ENCODE results near the gene CACNA1I.

CACNA1I gene

GRCh38 chr22:39577900-39578299 lies 7.3 kb downstream of the CACNA1I start:
- TF ChIP-seq CTCF (conservative IDR thresholded peaks at IDR 0.05; ENCODE audit: low read depth, low read length): no peak
- DNase-seq (ENCODE audit: low read depth): no peak

GRCh38 chr22:39580006-39580441 lies 9.5 kb downstream of the CACNA1I start:
- no peak overlapping the region for H3K4me3 ChIP-seq (ENCODE audit: low read length)
- TF ChIP-seq CTCF (conservative IDR thresholded peaks at IDR 0.05; ENCODE audit: low read depth, low read length): no peak
- no peak for DNase-seq (ENCODE audit: low read depth)

More at GRCh38 chr22:39577900-39578299, 7.3 kb downstream of the CACNA1I start:
- no peak overlapping the region for H3K4me3 ChIP-seq (ENCODE audit: low read length)

- no peak for TF ChIP-seq CTCF (conservative IDR thresholded peaks at IDR 0.05; ENCODE audit: low read depth, low read length)
- no peak for DNase-seq (ENCODE audit: low read depth)
- no peak overlapping the region for H3K4me3 ChIP-seq (ENCODE audit: low read length)
Measured at GRCh38 chr22:39580795-39581194, 10.2 kb downstream of the CACNA1I start.

GRCh38 chr22:39581303-39581702 lies 10.8 kb downstream of the CACNA1I start:
- no peak for DNase-seq (ENCODE audit: low read depth)
- TF ChIP-seq CTCF (conservative IDR thresholded peaks at IDR 0.05; ENCODE audit: low read depth, low read length): no peak
- no peak overlapping the region for H3K4me3 ChIP-seq (ENCODE audit: low read length)

- H3K4me3 ChIP-seq (ENCODE audit: low read length): no peak overlapping the region
- no peak for DNase-seq (ENCODE audit: low read depth)
- TF ChIP-seq CTCF (conservative IDR thresholded peaks at IDR 0.05; ENCODE audit: low read depth, low read length): no peak
Measured at GRCh38 chr22:39583066-39583667, 12.6 kb downstream of the CACNA1I start.

GRCh38 chr22:39589875-39590274 lies 19.3 kb downstream of the CACNA1I start:
- no peak for TF ChIP-seq CTCF (conservative IDR thresholded peaks at IDR 0.05; ENCODE audit: low read depth, low read length)
- no peak overlapping the region for H3K4me3 ChIP-seq (ENCODE audit: low read length)
- DNase-seq (ENCODE audit: low read depth): no peak

Data from retinal pigment epithelial cell (primary cell).